ENCODE data around the gene PNCK.

Gene PNCK

DNA sequence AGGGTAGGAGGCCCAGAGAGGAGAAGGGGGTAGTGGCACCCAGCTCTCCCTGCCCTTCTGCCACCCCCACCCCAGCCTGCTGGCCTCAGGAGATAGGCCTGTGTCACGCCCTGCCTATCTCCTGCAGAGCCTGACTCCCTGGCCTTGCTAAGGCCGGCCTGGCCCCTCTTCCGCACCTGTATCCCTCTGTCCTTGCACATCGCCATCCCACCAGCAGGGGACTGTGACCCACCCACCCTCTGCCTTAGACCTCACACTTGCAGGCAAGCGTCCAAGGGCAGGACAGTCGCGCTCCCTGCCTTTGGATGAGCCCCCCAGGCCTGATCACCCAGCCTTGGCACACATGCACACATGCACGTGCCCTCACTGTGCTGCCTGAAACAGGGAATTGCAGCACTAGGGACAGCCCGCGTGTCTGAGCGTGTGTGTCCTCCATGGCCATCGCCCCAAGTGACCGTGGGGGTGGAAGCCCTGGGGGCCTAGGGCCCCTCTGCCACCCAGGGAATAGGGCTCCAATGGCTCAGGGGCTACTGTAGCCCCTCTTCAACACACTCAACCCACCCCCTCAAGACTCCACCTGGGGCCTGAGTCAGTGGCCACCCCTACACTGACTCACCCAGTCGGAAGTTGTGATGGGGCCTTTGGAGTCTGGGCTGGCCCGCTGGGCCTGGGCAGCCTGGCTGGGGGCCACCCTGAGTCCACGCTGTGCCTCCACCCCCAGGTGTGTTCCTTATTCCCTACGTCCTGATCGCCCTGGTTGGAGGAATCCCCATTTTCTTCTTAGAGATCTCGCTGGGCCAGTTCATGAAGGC, 16.2 kb upstream of the PNCK start:
- peak; percentile 34 for ATAC-seq
- TF ChIP-seq, protein P1, sequence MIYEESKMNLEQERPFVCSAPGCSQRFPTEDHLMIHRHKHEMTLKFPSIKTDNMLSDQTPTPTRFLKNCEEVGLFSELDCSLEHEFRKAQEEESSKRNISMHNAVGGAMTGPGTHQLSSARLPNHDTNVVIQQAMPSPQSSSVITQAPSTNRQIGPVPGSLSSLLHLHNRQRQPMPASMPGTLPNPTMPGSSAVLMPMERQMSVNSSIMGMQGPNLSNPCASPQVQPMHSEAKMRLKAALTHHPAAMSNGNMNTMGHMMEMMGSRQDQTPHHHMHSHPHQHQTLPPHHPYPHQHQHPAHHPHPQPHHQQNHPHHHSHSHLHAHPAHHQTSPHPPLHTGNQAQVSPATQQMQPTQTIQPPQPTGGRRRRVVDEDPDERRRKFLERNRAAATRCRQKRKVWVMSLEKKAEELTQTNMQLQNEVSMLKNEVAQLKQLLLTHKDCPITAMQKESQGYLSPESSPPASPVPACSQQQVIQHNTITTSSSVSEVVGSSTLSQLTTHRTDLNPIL (CRISPR knock-in tag; IDR thresholded peaks at IDR 0.05; ENCODE audit: low read depth): no peak
- TF ChIP-seq, protein P2, sequence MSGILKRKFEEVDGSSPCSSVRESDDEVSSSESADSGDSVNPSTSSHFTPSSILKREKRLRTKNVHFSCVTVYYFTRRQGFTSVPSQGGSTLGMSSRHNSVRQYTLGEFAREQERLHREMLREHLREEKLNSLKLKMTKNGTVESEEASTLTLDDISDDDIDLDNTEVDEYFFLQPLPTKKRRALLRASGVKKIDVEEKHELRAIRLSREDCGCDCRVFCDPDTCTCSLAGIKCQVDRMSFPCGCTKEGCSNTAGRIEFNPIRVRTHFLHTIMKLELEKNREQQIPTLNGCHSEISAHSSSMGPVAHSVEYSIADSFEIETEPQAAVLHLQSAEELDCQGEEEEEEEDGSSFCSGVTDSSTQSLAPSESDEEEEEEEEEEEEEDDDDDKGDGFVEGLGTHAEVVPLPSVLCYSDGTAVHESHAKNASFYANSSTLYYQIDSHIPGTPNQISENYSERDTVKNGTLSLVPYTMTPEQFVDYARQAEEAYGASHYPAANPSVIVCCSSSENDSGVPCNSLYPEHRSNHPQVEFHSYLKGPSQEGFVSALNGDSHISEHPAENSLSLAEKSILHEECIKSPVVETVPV (CRISPR knock-in tag; IDR thresholded peaks at IDR 0.05): no peak
- TF ChIP-seq OSR1 (CRISPR knock-in tag; IDR thresholded peaks at IDR 0.05) (no peak), GLIS3 (CRISPR knock-in tag; IDR thresholded peaks at IDR 0.05) (no peak), ZFP30 (CRISPR knock-in tag; IDR thresholded peaks at IDR 0.05) (no peak)

DNA sequence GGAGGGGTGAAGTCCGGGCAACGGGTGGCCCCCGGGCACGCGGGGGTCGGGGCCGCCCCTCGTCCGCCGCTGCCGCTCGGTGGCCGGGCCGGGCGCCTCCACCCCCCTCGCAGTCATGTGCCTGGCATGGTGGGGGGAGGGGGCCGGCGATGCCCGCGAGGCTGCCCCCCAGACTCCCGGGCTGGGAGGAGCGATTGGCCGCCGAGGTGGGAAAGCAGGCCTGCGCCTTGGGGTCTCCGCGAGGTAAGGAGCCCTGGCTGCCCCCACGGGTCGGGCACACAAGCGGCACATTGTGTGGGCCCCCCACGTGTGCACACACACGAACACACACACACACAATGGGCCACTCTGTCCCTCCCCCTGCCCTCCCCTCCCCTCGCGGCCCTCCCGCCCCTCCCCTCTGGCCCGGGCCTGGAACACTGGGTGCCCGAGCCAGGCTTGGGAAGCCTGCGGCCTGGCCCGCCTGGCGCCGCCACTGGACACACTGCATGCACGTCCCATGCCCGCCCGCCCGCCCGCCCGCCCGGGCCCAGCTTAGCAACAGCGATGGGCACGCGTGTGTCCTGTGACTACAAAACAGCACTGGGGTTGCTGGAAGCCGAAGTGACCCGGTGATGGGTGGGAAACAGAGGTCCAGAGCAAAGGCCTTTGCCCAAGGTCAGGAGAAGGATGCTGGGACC, 15.4 kb upstream of the PNCK start:
- ATAC-seq: peak; percentile 48
- TF ChIP-seq TOX (CRISPR knock-in tag; IDR thresholded peaks at IDR 0.05; ENCODE audit: borderline replicate concordance): no peak
- TF ChIP-seq, protein P3, sequence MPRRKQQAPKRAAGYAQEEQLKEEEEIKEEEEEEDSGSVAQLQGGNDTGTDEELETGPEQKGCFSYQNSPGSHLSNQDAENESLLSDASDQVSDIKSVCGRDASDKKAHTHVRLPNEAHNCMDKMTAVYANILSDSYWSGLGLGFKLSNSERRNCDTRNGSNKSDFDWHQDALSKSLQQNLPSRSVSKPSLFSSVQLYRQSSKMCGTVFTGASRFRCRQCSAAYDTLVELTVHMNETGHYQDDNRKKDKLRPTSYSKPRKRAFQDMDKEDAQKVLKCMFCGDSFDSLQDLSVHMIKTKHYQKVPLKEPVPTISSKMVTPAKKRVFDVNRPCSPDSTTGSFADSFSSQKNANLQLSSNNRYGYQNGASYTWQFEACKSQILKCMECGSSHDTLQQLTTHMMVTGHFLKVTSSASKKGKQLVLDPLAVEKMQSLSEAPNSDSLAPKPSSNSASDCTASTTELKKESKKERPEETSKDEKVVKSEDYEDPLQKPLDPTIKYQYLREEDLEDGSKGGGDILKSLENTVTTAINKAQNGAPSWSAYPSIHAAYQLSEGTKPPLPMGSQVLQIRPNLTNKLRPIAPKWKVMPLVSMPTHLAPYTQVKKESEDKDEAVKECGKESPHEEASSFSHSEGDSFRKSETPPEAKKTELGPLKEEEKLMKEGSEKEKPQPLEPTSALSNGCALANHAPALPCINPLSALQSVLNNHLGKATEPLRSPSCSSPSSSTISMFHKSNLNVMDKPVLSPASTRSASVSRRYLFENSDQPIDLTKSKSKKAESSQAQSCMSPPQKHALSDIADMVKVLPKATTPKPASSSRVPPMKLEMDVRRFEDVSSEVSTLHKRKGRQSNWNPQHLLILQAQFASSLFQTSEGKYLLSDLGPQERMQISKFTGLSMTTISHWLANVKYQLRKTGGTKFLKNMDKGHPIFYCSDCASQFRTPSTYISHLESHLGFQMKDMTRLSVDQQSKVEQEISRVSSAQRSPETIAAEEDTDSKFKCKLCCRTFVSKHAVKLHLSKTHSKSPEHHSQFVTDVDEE (CRISPR knock-in tag; IDR thresholded peaks at IDR 0.05): no peak
- TF ChIP-seq TCF4 (CRISPR knock-in tag; IDR thresholded peaks at IDR 0.05; ENCODE audit: borderline replicate concordance): no peak
- no peak for TF ChIP-seq ESRRG (CRISPR knock-in tag; IDR thresholded peaks at IDR 0.05)
- no peak for TF ChIP-seq OSR1 (CRISPR knock-in tag; IDR thresholded peaks at IDR 0.05)
- no peak for TF ChIP-seq RARB (CRISPR knock-in tag; IDR thresholded peaks at IDR 0.05)
- TF ChIP-seq, protein P4, sequence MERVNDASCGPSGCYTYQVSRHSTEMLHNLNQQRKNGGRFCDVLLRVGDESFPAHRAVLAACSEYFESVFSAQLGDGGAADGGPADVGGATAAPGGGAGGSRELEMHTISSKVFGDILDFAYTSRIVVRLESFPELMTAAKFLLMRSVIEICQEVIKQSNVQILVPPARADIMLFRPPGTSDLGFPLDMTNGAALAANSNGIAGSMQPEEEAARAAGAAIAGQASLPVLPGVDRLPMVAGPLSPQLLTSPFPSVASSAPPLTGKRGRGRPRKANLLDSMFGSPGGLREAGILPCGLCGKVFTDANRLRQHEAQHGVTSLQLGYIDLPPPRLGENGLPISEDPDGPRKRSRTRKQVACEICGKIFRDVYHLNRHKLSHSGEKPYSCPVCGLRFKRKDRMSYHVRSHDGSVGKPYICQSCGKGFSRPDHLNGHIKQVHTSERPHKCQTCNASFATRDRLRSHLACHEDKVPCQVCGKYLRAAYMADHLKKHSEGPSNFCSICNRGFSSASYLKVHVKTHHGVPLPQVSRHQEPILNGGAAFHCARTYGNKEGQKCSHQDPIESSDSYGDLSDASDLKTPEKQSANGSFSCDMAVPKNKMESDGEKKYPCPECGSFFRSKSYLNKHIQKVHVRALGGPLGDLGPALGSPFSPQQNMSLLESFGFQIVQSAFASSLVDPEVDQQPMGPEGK (CRISPR knock-in tag; IDR thresholded peaks at IDR 0.05; ENCODE audit: borderline replicate concordance): no peak
- TF ChIP-seq ZFP3 (CRISPR knock-in tag; IDR thresholded peaks at IDR 0.05): no peak
- TF ChIP-seq, protein P2 (CRISPR knock-in tag; IDR thresholded peaks at IDR 0.05): no peak
- no peak for TF ChIP-seq GLIS3 (CRISPR knock-in tag; IDR thresholded peaks at IDR 0.05)
- no peak for TF ChIP-seq BACH2 (CRISPR knock-in tag; IDR thresholded peaks at IDR 0.05; ENCODE audit: borderline replicate concordance)
- no peak for TF ChIP-seq ZNF565 (CRISPR knock-in tag; conservative IDR thresholded peaks at IDR 0.05; ENCODE audit: low read depth)
- no peak for TF ChIP-seq ZNF8 (CRISPR knock-in tag; IDR thresholded peaks at IDR 0.05)
- no peak for TF ChIP-seq ISL1 (CRISPR knock-in tag; IDR thresholded peaks at IDR 0.05)
- TF ChIP-seq ZFP30 (CRISPR knock-in tag; IDR thresholded peaks at IDR 0.05): no peak
- TF ChIP-seq SNAI2 (CRISPR knock-in tag; IDR thresholded peaks at IDR 0.05): no peak
- no peak for TF ChIP-seq ZNF70 (CRISPR knock-in tag; IDR thresholded peaks at IDR 0.05)

DNA sequence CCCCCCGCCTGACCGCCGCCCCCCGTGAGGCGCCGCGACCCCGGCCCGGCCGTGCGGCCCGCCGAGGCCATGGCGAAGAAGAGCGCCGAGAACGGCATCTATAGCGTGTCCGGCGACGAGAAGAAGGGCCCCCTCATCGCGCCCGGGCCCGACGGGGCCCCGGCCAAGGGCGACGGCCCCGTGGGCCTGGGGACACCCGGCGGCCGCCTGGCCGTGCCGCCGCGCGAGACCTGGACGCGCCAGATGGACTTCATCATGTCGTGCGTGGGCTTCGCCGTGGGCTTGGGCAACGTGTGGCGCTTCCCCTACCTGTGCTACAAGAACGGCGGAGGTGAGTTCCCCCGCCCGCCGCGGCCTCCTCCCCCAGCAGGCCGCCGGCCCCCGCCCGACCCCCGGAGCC, 14.9 kb upstream of the PNCK start:
- no peak for ATAC-seq
- TF ChIP-seq RARB (CRISPR knock-in tag; IDR thresholded peaks at IDR 0.05) (no peak), BACH2 (CRISPR knock-in tag; IDR thresholded peaks at IDR 0.05; ENCODE audit: borderline replicate concordance) (no peak), GLIS3 (CRISPR knock-in tag; IDR thresholded peaks at IDR 0.05) (no peak), ZNF8 (CRISPR knock-in tag; IDR thresholded peaks at IDR 0.05) (no peak), ESRRG (CRISPR knock-in tag; IDR thresholded peaks at IDR 0.05) (no peak), TOX (CRISPR knock-in tag; IDR thresholded peaks at IDR 0.05; ENCODE audit: borderline replicate concordance) (no peak), TCF4 (CRISPR knock-in tag; IDR thresholded peaks at IDR 0.05; ENCODE audit: borderline replicate concordance) (no peak), SNAI2 (CRISPR knock-in tag; IDR thresholded peaks at IDR 0.05) (no peak), ISL1 (CRISPR knock-in tag; IDR thresholded peaks at IDR 0.05) (no peak), ZFP30 (CRISPR knock-in tag; IDR thresholded peaks at IDR 0.05) (no peak), ZNF70 (CRISPR knock-in tag; IDR thresholded peaks at IDR 0.05) (no peak)
- TF ChIP-seq, protein P1 (CRISPR knock-in tag; IDR thresholded peaks at IDR 0.05; ENCODE audit: low read depth): no peak
- TF ChIP-seq, protein P4 (CRISPR knock-in tag; IDR thresholded peaks at IDR 0.05; ENCODE audit: borderline replicate concordance): no peak
